ENCODE measurements around the gene APOL5.

GRCh38 chr22:35731321-35731720, 13.6 kb downstream of the APOL5 start:
- TF ChIP-seq CTCF (IDR thresholded peaks at IDR 0.05; ENCODE audit: insufficient read depth, low read depth, low read length) (no peak), EZH2 (IDR thresholded peaks at IDR 0.05; ENCODE audit: insufficient read depth, low read length) (no peak)

Measured in astrocyte (in vitro differentiated cells and primary cell).